ENCODE measurements around the gene PCDHGA5. TPM values are rescaled to one million over a fixed set of nuclear protein-coding genes. Genes with fewer than 3 reads are reported as not detected.
"Not testable (repeated sequence)": the region's sequence is repeated elsewhere in the genome, so short reads cannot be mapped to it uniquely, and the experiment has no call there.

The PCDHGA5 gene
- total RNA-seq, 4 donors from 2014 or later: 2.7 to 5.8 (median 3.3) TPM

- TF ChIP-seq, protein P1, sequence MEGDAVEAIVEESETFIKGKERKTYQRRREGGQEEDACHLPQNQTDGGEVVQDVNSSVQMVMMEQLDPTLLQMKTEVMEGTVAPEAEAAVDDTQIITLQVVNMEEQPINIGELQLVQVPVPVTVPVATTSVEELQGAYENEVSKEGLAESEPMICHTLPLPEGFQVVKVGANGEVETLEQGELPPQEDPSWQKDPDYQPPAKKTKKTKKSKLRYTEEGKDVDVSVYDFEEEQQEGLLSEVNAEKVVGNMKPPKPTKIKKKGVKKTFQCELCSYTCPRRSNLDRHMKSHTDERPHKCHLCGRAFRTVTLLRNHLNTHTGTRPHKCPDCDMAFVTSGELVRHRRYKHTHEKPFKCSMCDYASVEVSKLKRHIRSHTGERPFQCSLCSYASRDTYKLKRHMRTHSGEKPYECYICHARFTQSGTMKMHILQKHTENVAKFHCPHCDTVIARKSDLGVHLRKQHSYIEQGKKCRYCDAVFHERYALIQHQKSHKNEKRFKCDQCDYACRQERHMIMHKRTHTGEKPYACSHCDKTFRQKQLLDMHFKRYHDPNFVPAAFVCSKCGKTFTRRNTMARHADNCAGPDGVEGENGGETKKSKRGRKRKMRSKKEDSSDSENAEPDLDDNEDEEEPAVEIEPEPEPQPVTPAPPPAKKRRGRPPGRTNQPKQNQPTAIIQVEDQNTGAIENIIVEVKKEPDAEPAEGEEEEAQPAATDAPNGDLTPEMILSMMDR (IDR thresholded peaks at IDR 0.05; ENCODE audit: low read depth): no peak
Measured at GRCh38 chr5:141399555-141400258, 35.7 kb downstream of the PCDHGA5 start.

- TF ChIP-seq, protein P1 (IDR thresholded peaks at IDR 0.05; ENCODE audit: low read depth): no peak
Measured at GRCh38 chr5:141402553-141403243, 38.7 kb downstream of the PCDHGA5 start, which contains the start of gene PCDHGA9. TSS of gene PCDHGA9 (plus strand) at chr5:141402778. CDS start at chr5:141402953, 175 bp downstream.

GRCh38 chr5:141403387-141403786, 39.4 kb downstream of the PCDHGA5 start:
- TF ChIP-seq, protein P1 (IDR thresholded peaks at IDR 0.05; ENCODE audit: low read depth): no peak

DNA sequence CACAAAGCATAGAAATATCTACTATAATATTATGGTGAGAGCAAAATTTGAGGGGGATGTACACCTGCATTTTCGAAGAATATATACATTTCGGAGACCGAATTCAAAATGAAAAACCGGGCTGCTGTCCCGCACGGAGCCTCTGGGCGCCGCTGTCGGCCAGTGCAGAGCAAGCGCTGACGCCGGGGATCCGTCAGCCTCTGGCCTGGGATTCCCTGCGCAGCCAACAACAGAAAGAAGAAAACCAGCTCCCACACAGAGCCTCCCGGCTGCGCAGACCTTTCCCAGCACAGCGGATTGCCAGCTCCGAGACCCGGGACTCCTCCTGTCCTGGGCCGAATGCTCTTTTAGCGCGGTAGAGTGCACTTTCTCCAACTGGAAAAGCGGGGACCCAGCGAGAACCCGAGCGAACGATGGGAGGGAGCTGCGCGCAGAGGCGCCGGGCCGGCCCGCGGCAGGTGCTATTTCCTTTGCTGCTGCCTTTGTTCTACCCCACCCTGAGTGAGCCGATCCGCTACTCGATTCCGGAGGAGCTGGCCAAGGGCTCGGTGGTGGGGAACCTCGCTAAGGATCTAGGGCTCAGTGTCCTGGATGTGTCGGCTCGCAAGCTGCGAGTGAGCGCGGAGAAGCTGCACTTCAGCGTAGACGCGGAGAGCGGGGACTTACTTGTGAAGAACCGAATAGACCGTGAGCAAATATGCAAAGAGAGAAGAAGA, 44.0 kb downstream of the PCDHGA5 start, which contains the start of gene PCDHGB6:
Gene PCDHGB6, plus strand, starts transcription at position 232 of the 716 bp plus-strand sequence. Its CDS starts 182 bp downstream, at position 414.
- TF ChIP-seq, protein P1 (IDR thresholded peaks at IDR 0.05; ENCODE audit: low read depth): not testable (repeated sequence)

DNA sequence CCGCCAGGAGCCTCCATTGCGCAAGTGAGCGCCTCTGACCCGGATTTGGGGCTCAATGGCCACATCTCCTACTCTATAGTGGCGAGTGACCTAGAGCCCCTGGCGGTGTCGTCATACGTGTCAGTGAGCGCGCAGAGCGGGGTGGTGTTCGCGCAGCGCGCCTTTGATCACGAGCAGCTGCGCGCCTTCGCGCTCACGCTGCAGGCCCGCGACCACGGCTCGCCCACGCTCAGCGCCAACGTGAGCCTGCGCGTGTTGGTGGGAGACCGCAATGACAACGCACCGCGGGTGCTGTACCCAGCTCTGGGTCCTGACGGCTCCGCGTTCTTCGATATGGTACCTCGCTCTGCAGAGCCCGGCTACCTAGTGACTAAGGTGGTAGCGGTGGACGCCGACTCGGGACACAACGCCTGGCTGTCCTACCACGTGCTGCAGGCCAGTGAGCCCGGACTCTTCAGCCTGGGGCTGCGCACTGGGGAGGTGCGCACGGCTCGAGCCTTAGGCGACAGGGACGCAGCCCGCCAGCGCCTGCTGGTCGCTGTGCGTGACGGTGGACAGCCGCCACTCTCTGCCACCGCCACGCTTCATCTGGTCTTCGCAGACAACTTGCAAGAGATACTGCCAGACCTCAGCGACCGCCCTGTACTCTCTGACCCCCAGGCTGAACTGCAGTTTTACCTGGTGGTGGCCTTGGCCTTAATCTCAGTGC, 45.8 kb downstream of the PCDHGA5 start:
- TF ChIP-seq, protein P1 (IDR thresholded peaks at IDR 0.05; ENCODE audit: low read depth): no peak

- TF ChIP-seq, protein P1 (IDR thresholded peaks at IDR 0.05; ENCODE audit: low read depth): no peak
Measured at GRCh38 chr5:141411575-141411974, 47.6 kb downstream of the PCDHGA5 start.
